Measurements from ENCODE around the gene FAM25G. TPM values are rescaled to one million over a fixed set of nuclear protein-coding genes. Genes with fewer than 3 reads are reported as not detected.

Gene FAM25G
- total RNA-seq, 1 experiment from 2014 or later = not detected

DNA sequence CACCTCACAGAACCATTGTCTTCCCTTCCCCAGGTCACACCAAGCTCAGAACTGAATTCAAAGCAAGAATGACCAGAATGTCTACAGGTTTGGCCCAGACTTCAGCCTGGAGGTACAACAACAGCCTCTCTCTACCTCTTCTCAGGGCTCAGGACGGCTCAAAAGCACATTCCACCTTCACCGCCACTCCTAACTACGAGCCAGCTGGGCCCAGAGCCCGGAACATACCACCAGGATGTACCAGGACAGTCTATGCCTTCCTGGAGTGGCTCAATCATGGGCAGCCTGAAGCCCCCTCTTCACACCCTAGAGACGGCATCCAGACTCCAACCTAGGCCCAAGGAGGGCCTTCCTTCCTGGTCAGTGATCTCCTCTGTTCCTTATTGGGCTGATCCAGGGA, 49.1 kb downstream of the FAM25G start:
- ChIA-PET CTCF (no interaction called here), POLR2A (no interaction called here)
- ATAC-seq (no peak), DNase-seq (ENCODE audit: low read depth, low spot score) (no peak)
- in situ Hi-C loops (cut with HindIII; ENCODE audit: low pct_unique_long_range_greater_than_20kb, low sequenced_read_pairs) = no loop called here
- Histone ChIP-seq H3K4me1 (ENCODE audit: control insufficient read depth, insufficient read depth, low read length) (no peaks in the 10 kb centered on the region), H3K9me3 (ENCODE audit: control insufficient read depth, insufficient read depth, low read depth, low read length) (peaks cover 3% of the 10 kb centered on the region; the same call in 1 of the 2 replicates), H3K4me3 (ENCODE audit: low read depth in 2 of 2, low read length in 2 of 2) (no peak overlapping the region), H3K27me3 (ENCODE audit: control insufficient read depth, insufficient read depth, low read length) (no peaks in the 10 kb centered on the region), H3K36me3 (ENCODE audit: control insufficient read depth, insufficient read depth, low read length) (no peaks in the 10 kb centered on the region), H3K27ac (ENCODE audit: low read length) (no peak overlapping the region)
- TF ChIP-seq TCF7L2 (IDR thresholded peaks at IDR 0.05; ENCODE audit: low read depth, low read length) = no peak
- TF ChIP-seq, protein P1, sequence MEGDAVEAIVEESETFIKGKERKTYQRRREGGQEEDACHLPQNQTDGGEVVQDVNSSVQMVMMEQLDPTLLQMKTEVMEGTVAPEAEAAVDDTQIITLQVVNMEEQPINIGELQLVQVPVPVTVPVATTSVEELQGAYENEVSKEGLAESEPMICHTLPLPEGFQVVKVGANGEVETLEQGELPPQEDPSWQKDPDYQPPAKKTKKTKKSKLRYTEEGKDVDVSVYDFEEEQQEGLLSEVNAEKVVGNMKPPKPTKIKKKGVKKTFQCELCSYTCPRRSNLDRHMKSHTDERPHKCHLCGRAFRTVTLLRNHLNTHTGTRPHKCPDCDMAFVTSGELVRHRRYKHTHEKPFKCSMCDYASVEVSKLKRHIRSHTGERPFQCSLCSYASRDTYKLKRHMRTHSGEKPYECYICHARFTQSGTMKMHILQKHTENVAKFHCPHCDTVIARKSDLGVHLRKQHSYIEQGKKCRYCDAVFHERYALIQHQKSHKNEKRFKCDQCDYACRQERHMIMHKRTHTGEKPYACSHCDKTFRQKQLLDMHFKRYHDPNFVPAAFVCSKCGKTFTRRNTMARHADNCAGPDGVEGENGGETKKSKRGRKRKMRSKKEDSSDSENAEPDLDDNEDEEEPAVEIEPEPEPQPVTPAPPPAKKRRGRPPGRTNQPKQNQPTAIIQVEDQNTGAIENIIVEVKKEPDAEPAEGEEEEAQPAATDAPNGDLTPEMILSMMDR (IDR thresholded peaks at IDR 0.05) = no peak
- TF ChIP-seq SIN3A (IDR thresholded peaks at IDR 0.05; ENCODE audit: borderline replicate concordance, insufficient read depth, low read depth, low read length) = no peak
- TF ChIP-seq POLR2AphosphoS5 (IDR thresholded peaks at IDR 0.05; ENCODE audit: low read depth, low read length) = no peak
- TF ChIP-seq, protein P2, sequence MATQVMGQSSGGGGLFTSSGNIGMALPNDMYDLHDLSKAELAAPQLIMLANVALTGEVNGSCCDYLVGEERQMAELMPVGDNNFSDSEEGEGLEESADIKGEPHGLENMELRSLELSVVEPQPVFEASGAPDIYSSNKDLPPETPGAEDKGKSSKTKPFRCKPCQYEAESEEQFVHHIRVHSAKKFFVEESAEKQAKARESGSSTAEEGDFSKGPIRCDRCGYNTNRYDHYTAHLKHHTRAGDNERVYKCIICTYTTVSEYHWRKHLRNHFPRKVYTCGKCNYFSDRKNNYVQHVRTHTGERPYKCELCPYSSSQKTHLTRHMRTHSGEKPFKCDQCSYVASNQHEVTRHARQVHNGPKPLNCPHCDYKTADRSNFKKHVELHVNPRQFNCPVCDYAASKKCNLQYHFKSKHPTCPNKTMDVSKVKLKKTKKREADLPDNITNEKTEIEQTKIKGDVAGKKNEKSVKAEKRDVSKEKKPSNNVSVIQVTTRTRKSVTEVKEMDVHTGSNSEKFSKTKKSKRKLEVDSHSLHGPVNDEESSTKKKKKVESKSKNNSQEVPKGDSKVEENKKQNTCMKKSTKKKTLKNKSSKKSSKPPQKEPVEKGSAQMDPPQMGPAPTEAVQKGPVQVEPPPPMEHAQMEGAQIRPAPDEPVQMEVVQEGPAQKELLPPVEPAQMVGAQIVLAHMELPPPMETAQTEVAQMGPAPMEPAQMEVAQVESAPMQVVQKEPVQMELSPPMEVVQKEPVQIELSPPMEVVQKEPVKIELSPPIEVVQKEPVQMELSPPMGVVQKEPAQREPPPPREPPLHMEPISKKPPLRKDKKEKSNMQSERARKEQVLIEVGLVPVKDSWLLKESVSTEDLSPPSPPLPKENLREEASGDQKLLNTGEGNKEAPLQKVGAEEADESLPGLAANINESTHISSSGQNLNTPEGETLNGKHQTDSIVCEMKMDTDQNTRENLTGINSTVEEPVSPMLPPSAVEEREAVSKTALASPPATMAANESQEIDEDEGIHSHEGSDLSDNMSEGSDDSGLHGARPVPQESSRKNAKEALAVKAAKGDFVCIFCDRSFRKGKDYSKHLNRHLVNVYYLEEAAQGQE (IDR thresholded peaks at IDR 0.05; ENCODE audit: insufficient read depth in 1 of 2, low read depth in 2 of 2, low read length in 1 of 2) = no peak
- intact Hi-C loops (cut with micrococcal nuclease; ENCODE audit: unreplicated experiment) = no loop called here
- no TSS peak for BruUV-seq (replicated peaks)

DNA sequence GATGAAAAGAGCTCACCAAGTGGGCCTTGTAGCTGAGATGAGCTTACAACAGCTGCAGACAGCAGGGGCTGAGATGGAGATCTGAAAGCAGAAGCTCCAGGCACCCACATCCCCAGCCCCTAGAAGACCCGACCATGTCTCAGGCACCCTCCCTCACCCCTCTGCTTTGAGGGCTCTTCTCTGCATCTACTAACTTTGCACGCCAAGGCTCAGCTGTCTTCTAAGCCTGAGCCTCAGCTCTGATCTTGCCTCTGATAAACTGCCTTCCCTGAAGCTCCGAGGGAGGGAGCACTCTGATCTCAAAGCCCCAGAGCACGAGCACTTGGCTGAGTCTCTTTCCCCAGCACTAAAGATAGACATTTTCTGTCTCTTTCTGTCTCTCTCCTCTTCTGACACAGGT, 49.6 kb downstream of the FAM25G start:
- ATAC-seq (no peak), DNase-seq (ENCODE audit: low read depth, low spot score) (no peak)
- POLR2A ChIA-PET = no interaction called here
- no peak for TF ChIP-seq POLR2AphosphoS5 (IDR thresholded peaks at IDR 0.05; ENCODE audit: low read depth, low read length)
- TF ChIP-seq, protein P2 (IDR thresholded peaks at IDR 0.05; ENCODE audit: insufficient read depth in 1 of 2, low read depth in 2 of 2, low read length in 1 of 2) = no peak
- Histone ChIP-seq H3K4me1 (ENCODE audit: control insufficient read depth, insufficient read depth, low read length) (no peaks in the 10 kb centered on the region), H3K9me3 (ENCODE audit: control insufficient read depth, insufficient read depth, low read depth, low read length) (peaks cover 3% of the 10 kb centered on the region; the same call in 1 of the 2 replicates), H3K27ac (ENCODE audit: low read length) (no peak overlapping the region), H3K36me3 (ENCODE audit: control insufficient read depth, insufficient read depth, low read length) (no peaks in the 10 kb centered on the region), H3K4me3 (ENCODE audit: low read depth in 2 of 2, low read length in 2 of 2) (no peak overlapping the region), H3K27me3 (ENCODE audit: control insufficient read depth, insufficient read depth, low read length) (no peaks in the 10 kb centered on the region)
- intact Hi-C loops (cut with micrococcal nuclease; ENCODE audit: unreplicated experiment) = no loop called here
- CTCF ChIA-PET = no interaction called here
- no TSS peak for BruUV-seq (replicated peaks)
- in situ Hi-C loops (cut with HindIII; ENCODE audit: low pct_unique_long_range_greater_than_20kb, low sequenced_read_pairs) = no loop called here
